H1 (cell line): ENCODE data around the gene AHDC1. TPM values are rescaled to one million over a fixed set of nuclear protein-coding genes. Genes with fewer than 3 reads are reported as not detected.

Experiments
- CTCF ChIA-PET: fragments of 300-600 bp; sonication (Branson Sonifier 250); formaldehyde crosslinking; loops from one replicate; lab custom pipeline; 2021; ENCODE audit not compliant: partially characterized antibody; lab: Charles Lee
- POLR2A ChIA-PET: fragments of 300-600 bp; sonication (Branson Sonifier 250); formaldehyde crosslinking; loops from one replicate; lab custom pipeline; 2021; ENCODE audit warnings: inconsistent platforms; ENCODE audit not compliant: partially characterized antibody; lab: Charles Lee
- DNase-seq, 2 experiments: peaks; one replicate each; pipeline versions ENCODE4 v3.0.0 to v3.0.0-alpha.2; 2010 to 2022; ENCODE audit warnings: low spot score in 2 of 2, low read depth in 1 of 2, mixed read lengths in 1 of 2
- FAIRE-seq: peaks from 2 replicates; lab custom pipeline; 2011; peaks lifted over from hg19 to GRCh38; lab: Jason Lieb, UNC
- H2AFZ ChIP-seq: 2 replicates; pipeline ENCODE4 v1.8.1; 2012; ENCODE audit warnings: low read length, inconsistent platforms
- H2AK5ac ChIP-seq: 2 replicates; pipeline ENCODE4 v1.6.1; 2013; ENCODE audit warnings: low read depth, low read length
- H2BK120ac ChIP-seq: replicated peaks from 2 replicates; pipeline ENCODE3; 2013; ENCODE audit warnings: low read depth, low read length, inconsistent platforms
- H2BK12ac ChIP-seq: 2 replicates; pipeline ENCODE4 v1.6.1; 2013; ENCODE audit warnings: low read depth, low read length
- H2BK15ac ChIP-seq: 2 replicates; pipeline ENCODE4 v1.6.1; 2013; ENCODE audit warnings: low read length
- H2BK20ac ChIP-seq: 2 replicates; pipeline ENCODE4 v1.6.1; 2013; ENCODE audit warnings: low read length
- H2BK5ac ChIP-seq: 2 replicates; pipeline ENCODE4 v1.6.1; 2013; ENCODE audit warnings: low read depth, low read length
- H3K14ac ChIP-seq: 2 replicates; pipeline ENCODE4 v1.6.1; 2013; ENCODE audit warnings: inconsistent platforms; ENCODE audit not compliant: insufficient read length
- H3K18ac ChIP-seq: 2 replicates; pipeline ENCODE4 v1.6.1; 2013; ENCODE audit warnings: low read length; ENCODE audit errors: extremely low read depth
- H3K23ac ChIP-seq: 2 replicates; pipeline ENCODE4 v1.6.1; 2013; ENCODE audit warnings: inconsistent platforms; ENCODE audit not compliant: insufficient read length
- H3K23me2 ChIP-seq: 2 replicates; pipeline ENCODE4 v1.6.1; 2013; ENCODE audit warnings: low read depth, low read length
- H3K27ac ChIP-seq: 2 replicates; pipeline ENCODE4 v1.6.1; 2011; ENCODE audit warnings: low read depth, low read length, inconsistent platforms
- H3K27me3 ChIP-seq, 4 experiments: replicated peaks in 1 of 4; 1 replicate in 1 of 4; 2 replicates in 3 of 4; pipeline versions ENCODE4 v1.6.1 to v1.8.1; 2011 to 2013; ENCODE audit warnings: low read length in 3 of 4, mild to moderate bottlenecking in 3 of 4, inconsistent platforms in 2 of 4, mixed read lengths in 2 of 4, moderate library complexity in 1 of 4; ENCODE audit not compliant: control insufficient read depth in 3 of 4, insufficient read depth in 3 of 4; ENCODE audit errors: extremely low read depth in 1 of 4
- H3K36me3 ChIP-seq, 4 experiments: 2 replicates each; pipeline versions ENCODE4 v1.6.1 to v1.8.1; 2011 to 2013; ENCODE audit warnings: mild to moderate bottlenecking in 4 of 4, low read length in 3 of 4, moderate library complexity in 2 of 4, control low read depth in 1 of 4, inconsistent platforms in 1 of 4; ENCODE audit not compliant: insufficient read depth in 4 of 4, control insufficient read depth in 2 of 4
- H3K4ac ChIP-seq: replicated peaks from 2 replicates; pipeline ENCODE3; 2013; ENCODE audit warnings: low read length, low read depth, mixed read lengths, inconsistent platforms; ENCODE audit not compliant: insufficient read length
- H3K4me1 ChIP-seq, 4 experiments: replicated peaks in 1 of 4; 1 replicate in 1 of 4; 2 replicates in 3 of 4; pipeline versions ENCODE4 v1.6.1 to v1.8.1; 2011 to 2013; ENCODE audit warnings: low read length in 3 of 4, inconsistent platforms in 2 of 4, mixed read lengths in 1 of 4; ENCODE audit not compliant: insufficient read depth in 4 of 4, control insufficient read depth in 3 of 4
- H3K4me2 ChIP-seq, 2 experiments: 2 replicates each; pipeline versions ENCODE4 v1.6.1 to v1.8.1; 2011 to 2013; ENCODE audit warnings: low read depth in 2 of 2, low read length in 2 of 2, control low read depth in 1 of 2, inconsistent platforms in 1 of 2, mild to moderate bottlenecking in 1 of 2; ENCODE audit not compliant: insufficient read depth in 1 of 2
- H3K4me3 ChIP-seq, 4 experiments: fragments of 200-600, 300-600 bp in 1 of 4; sonication (generic), shearing (Covaris generic), sonication (Bioruptor Twin) in 1 of 4; 2 replicates each; pipeline versions ENCODE4 v1.5.1 to v1.8.1; 2011 to 2016; ENCODE audit warnings: low read length in 4 of 4, low read depth in 3 of 4, control low read depth in 2 of 4, inconsistent platforms in 2 of 4, mild to moderate bottlenecking in 2 of 4, mixed read lengths in 1 of 4, moderate library complexity in 1 of 4; ENCODE audit not compliant: insufficient read depth in 2 of 4; ENCODE audit errors: extremely low read depth in 1 of 4
- H3K56ac ChIP-seq: replicated peaks from 2 replicates; pipeline ENCODE3; 2013; ENCODE audit warnings: low read depth, mild to moderate bottlenecking, mixed read lengths, low read length, inconsistent platforms; ENCODE audit not compliant: insufficient read length
- H3K79me1 ChIP-seq: 2 replicates; pipeline ENCODE4 v1.6.1; 2013; ENCODE audit warnings: low read depth, low read length, control low read depth
- H3K79me2 ChIP-seq, 2 experiments: 2 replicates each; pipeline versions ENCODE4 v1.6.1 to v1.8.1; 2012 to 2013; ENCODE audit warnings: low read length in 2 of 2, mild to moderate bottlenecking in 2 of 2, inconsistent platforms in 1 of 2; ENCODE audit not compliant: insufficient read depth in 2 of 2, control insufficient read depth in 1 of 2
- H3K9ac ChIP-seq, 4 experiments: replicated peaks in 1 of 4; 1 replicate in 1 of 4; 2 replicates in 3 of 4; pipeline versions ENCODE4 v1.6.1 to v1.8.1; 2011 to 2013; ENCODE audit warnings: low read depth in 3 of 4, low read length in 3 of 4, control low read depth in 2 of 4, mild to moderate bottlenecking in 2 of 4, moderate library complexity in 2 of 4, inconsistent platforms in 1 of 4; ENCODE audit errors: extremely low read depth in 1 of 4
- H3K9me3 ChIP-seq, 2 experiments: 2 replicates each; pipeline versions ENCODE4 v1.6.1 to v1.8.1; 2012 to 2013; ENCODE audit warnings: mild to moderate bottlenecking in 2 of 2, moderate library complexity in 2 of 2, control low read depth in 1 of 2, inconsistent platforms in 1 of 2, low read depth in 1 of 2, low read length in 1 of 2, mixed read lengths in 1 of 2; ENCODE audit not compliant: insufficient read depth in 2 of 2
- H4K20me1 ChIP-seq, 2 experiments: replicated peaks in 1 of 2; 2 replicates each; pipeline versions ENCODE3 to v1.8.1; 2011 to 2013; ENCODE audit warnings: inconsistent platforms in 2 of 2, low read length in 2 of 2, mild to moderate bottlenecking in 1 of 2; ENCODE audit not compliant: insufficient read depth in 2 of 2, control insufficient read depth in 1 of 2
- H4K5ac ChIP-seq: 2 replicates; pipeline ENCODE4 v1.6.1; 2013; ENCODE audit warnings: low read length, low read depth, mixed read lengths, inconsistent platforms; ENCODE audit not compliant: insufficient read length
- H4K8ac ChIP-seq: 2 replicates; pipeline ENCODE4 v1.8.0; 2013; ENCODE audit warnings: mild to moderate bottlenecking, moderate library complexity, low read length, inconsistent platforms; ENCODE audit not compliant: insufficient read depth; ENCODE audit errors: extremely low read depth
- H4K91ac ChIP-seq: replicated peaks from 2 replicates; pipeline ENCODE3; 2013; ENCODE audit warnings: low read length, mixed read lengths, inconsistent platforms; ENCODE audit not compliant: insufficient read length
- BRCA1 ChIP-seq: IDR thresholded peaks from 2 replicates; pipeline ENCODE4 v1.6.1; 2012; ENCODE audit warnings: low read depth, low read length, improper control_type of control experiment
- CBX5 ChIP-seq: fragments of 300-800, 300-1000 bp; sonication (generic); IDR thresholded peaks from 2 replicates; pipeline ENCODE4 v1.7.1; 2016; ENCODE audit warnings: antibody characterized with exemption, low read length, low read depth
- CBX8 ChIP-seq: fragments of 300-800, 300-1000 bp; sonication (generic); IDR thresholded peaks from 2 replicates; pipeline ENCODE4 v1.7.1; 2016; ENCODE audit warnings: low read depth, low read length, borderline replicate concordance
- CHD1 ChIP-seq: IDR thresholded peaks from 2 replicates; pipeline ENCODE4 v1.6.1; 2012; ENCODE audit warnings: low read depth, low read length, improper control_type of control experiment
- CHD2 ChIP-seq: IDR thresholded peaks from 2 replicates; pipeline ENCODE4 v1.6.1; 2012; ENCODE audit warnings: low read length, improper control_type of control experiment
- HDAC6 ChIP-seq: IDR thresholded peaks from one replicate; pipeline ENCODE4 v1.7.1; 2012; ENCODE audit warnings: low read depth, mild to moderate bottlenecking, inconsistent platforms, low read length, moderate library complexity
- JUND ChIP-seq: IDR thresholded peaks from 2 replicates; pipeline ENCODE4 v1.6.1; 2011; ENCODE audit warnings: mild to moderate bottlenecking, improper control_type of control experiment, low read length
- MAFK ChIP-seq: IDR thresholded peaks from 2 replicates; pipeline ENCODE4 v1.6.1; 2012; ENCODE audit warnings: low read depth, mild to moderate bottlenecking, improper control_type of control experiment, low read length
- RFX5 ChIP-seq: IDR thresholded peaks from 2 replicates; pipeline ENCODE4 v1.6.1; 2011; ENCODE audit warnings: low read depth, low read length, improper control_type of control experiment, borderline replicate concordance
- RNF2 ChIP-seq: fragments of 200-900, 300-1000 bp; sonication (generic); IDR thresholded peaks from 2 replicates; pipeline ENCODE4 v1.7.1; 2016; ENCODE audit warnings: borderline replicate concordance, low read depth, mild to moderate bottlenecking, antibody characterized with exemption, low read length; ENCODE audit not compliant: poor library complexity, severe bottlenecking; ENCODE audit errors: missing control alignments
- SAP30 ChIP-seq: fragments of 300-600 bp; sonication (generic); IDR thresholded peaks from 2 replicates; pipeline ENCODE4 v1.7.1; 2012; ENCODE audit warnings: low read length, moderate library complexity, mild to moderate bottlenecking, inconsistent platforms; ENCODE audit not compliant: insufficient read depth, insufficient replicate concordance
- SIN3A ChIP-seq, 2 experiments: IDR thresholded peaks in 1 of 2; conservative IDR thresholded peaks in 1 of 2; 2 replicates each; pipeline ENCODE4 v1.6.1; 2011 to 2012; ENCODE audit warnings: low read length in 2 of 2, improper control_type of control experiment in 1 of 2, low read depth in 1 of 2, mild to moderate bottlenecking in 1 of 2
- TBP ChIP-seq: IDR thresholded peaks from 2 replicates; pipeline ENCODE4 v1.6.1; 2011; ENCODE audit warnings: low read depth, low read length, improper control_type of control experiment
- TEAD4 ChIP-seq: IDR thresholded peaks from 2 replicates; pipeline ENCODE4 v1.6.1; 2012; ENCODE audit warnings: low read depth, low read length, inconsistent platforms, mixed read lengths
- WGBS, 2 experiments: shearing (Covaris generic) in 1 of 2; methylation state at CpG; one replicate each; pipeline versions ENCODE4 v1.1.6 to v1.1.7; 2013 to 2015; ENCODE audit warnings: low lambda C conversion rate in 2 of 2, mixed read lengths in 2 of 2, inconsistent platforms in 1 of 2, low coverage in 1 of 2, missing lambda C conversion rate in 1 of 2; ENCODE audit not compliant: insufficient replicate concordance in 2 of 2, insufficient coverage in 1 of 2, insufficient read length in 1 of 2; ENCODE audit errors: extremely low coverage in 1 of 2, missing lambda C conversion rate in 1 of 2; 5-methylcytosine and 5-hydroxymethylcytosine counted together
- polyA plus RNA-seq, 7 experiments: library from polyadenylated mRNA; depleted of rRNA in 3 of 7; stranded (reverse) in 5 of 7; unstranded in 2 of 7; fragments of >200 nt in 5 of 7; fragments of 200-250 nt in 2 of 7; gene quantifications; 1 replicate in 5 of 7; 2 replicates in 1 of 7; 4 replicates in 1 of 7; pipeline versions ENCODE4 v1.2.1 to v1.2.3, GENCODE V29; 2011 to 2013; ENCODE audit warnings: missing spikeins in 2 of 7, mixed read lengths in 2 of 7
- total RNA-seq: library from RNA; stranded (reverse); fragmentation: NEBNext Ultra II Directional; extraction: Animal tissue kit (Norgen Biotek cat#: 25700); gene quantifications from 2 replicates; pipeline ENCODE4 v1.2.1, GENCODE V29; 2021

The AHDC1 gene
- total and polyA plus RNA-seq, 2 of the 8 experiments (the other 6 are each of a cell fraction or from before 2014, with no cell fraction given), result 4.4 to 35.1 TPM

- no peaks in the 10 kb centered on the region for H3K23me2 ChIP-seq
- no peak overlapping the region for H3K4me3 ChIP-seq
- no peak overlapping the region for H3K18ac ChIP-seq
- peak overlapping the region; percentile 89 for H2BK20ac ChIP-seq
- H3K4me2 ChIP-seq, result no peak overlapping the region
- H3K9ac ChIP-seq, result no peak overlapping the region
- H3K23ac ChIP-seq, result no peak overlapping the region
- no peak overlapping the region for H2AFZ ChIP-seq
- no peak overlapping the region for H3K27ac ChIP-seq
- H3K36me3 ChIP-seq, result no peaks in the 10 kb centered on the region
- no peaks in the 10 kb centered on the region for H3K79me2 ChIP-seq
- H4K91ac ChIP-seq, result no peak overlapping the region
- H4K5ac ChIP-seq, result no peak overlapping the region
- ChIA-PET POLR2A (interaction anchor here (0.7 kb wide), 1 partner anchor 221 kb away, joined by 3 read pairs; no protein-coding TSS in a partner anchor), CTCF (interaction anchor here (0.6 to 6.2 kb wide), 19 partner anchors 10 to 316 kb away, joined by 3 to 47 read pairs (median 3); partner anchors contain the start of gene IFI6)
- no peaks in the 10 kb centered on the region for H3K27me3 ChIP-seq
- no peaks in the 10 kb centered on the region for H3K79me1 ChIP-seq
- H4K8ac ChIP-seq, result no peak overlapping the region
- WGBS, 2 experiments, result 78% methylated on average over 1 of the region's 1 CpG; no CpG with 5 or more reads in 1 of the 2 experiments
- no peak overlapping the region for H2BK5ac ChIP-seq
- peaks cover 7 to 10% (median 10%) of the 10 kb centered on the region in 4 experiments for H3K4me1 ChIP-seq
- no peak for DNase-seq
- FAIRE-seq, result no peak
- no peaks in the 10 kb centered on the region for H4K20me1 ChIP-seq
- H3K56ac ChIP-seq, result no peak overlapping the region
- H2AK5ac ChIP-seq, result no peak overlapping the region
- no peak overlapping the region for H3K4ac ChIP-seq
- peak overlapping the region; percentile 50 for H2BK15ac ChIP-seq
- H2BK120ac ChIP-seq, result no peak overlapping the region
- no peaks in the 10 kb centered on the region for H3K9me3 ChIP-seq
- H2BK12ac ChIP-seq, result peak overlapping the region; percentile 68; the same call in 1 of the 2 replicates
- H3K14ac ChIP-seq, result no peak overlapping the region
- TF ChIP-seq RNF2, result no peak
- no peak for TF ChIP-seq BRCA1
- no peak for TF ChIP-seq CBX8
- TF ChIP-seq SIN3A (conservative IDR thresholded peaks at IDR 0.05 in 1 of 2, IDR thresholded peaks at IDR 0.05 in 1 of 2; ENCODE audit: low read depth in 1 of 2, low read length in 2 of 2), result no peak
- no peak for TF ChIP-seq HDAC6
- no peak for TF ChIP-seq TEAD4
- no peak for TF ChIP-seq SAP30
- TF ChIP-seq RFX5, result no peak
- TF ChIP-seq CHD1, result no peak
- no peak for TF ChIP-seq JUND
- TF ChIP-seq CBX5, result no peak
- TF ChIP-seq TBP, result no peak
- no peak for TF ChIP-seq CHD2
- no peak for TF ChIP-seq MAFK
Observed at GRCh38 chr1:27650171-27650538, 46.2 kb upstream of the AHDC1 start.
